Measurements from ENCODE around the gene ING3.

Gene ING3

GRCh38 chr7:121026159-121026558 is 75.6 kb downstream of the ING3 start:
- no peak for DNase-seq

GRCh38 chr7:121026577-121027111 is 76.1 kb downstream of the ING3 start:
- DNase-seq = no peak
